GM23338 (cell line): Measurements from ENCODE around the gene MGAT2. TPM values are rescaled to one million over a fixed set of nuclear protein-coding genes. Genes with fewer than 3 reads are reported as not detected.

Experiments used
- ATAC-seq: fragments of 200-7000 bp; cut with Tn5 transposase; 3 replicates; pipeline ENCODE4 v1.9.1; 2020
- DNase-seq: peaks from one replicate; pipeline ENCODE4 v3.0.0-alpha.2; 2015; ENCODE audit warnings: low spot score
- H2AFZ ChIP-seq: fragments of 200-600 bp; sonication (generic); 2 replicates; pipeline ENCODE4 v1.8.0; 2016; ENCODE audit warnings: antibody characterized with exemption, mild to moderate bottlenecking, moderate library complexity
- H3F3A ChIP-seq: fragments of 200-600 bp; sonication (generic); replicated peaks from 2 replicates; pipeline ENCODE4 v1.8.0; 2017; ENCODE audit warnings: antibody characterized with exemption, mixed run types, low read depth
- H3K27ac ChIP-seq: fragments of 200-600 bp; sonication (generic); 2 replicates; pipeline ENCODE4 v1.6.1; 2016; ENCODE audit warnings: low read depth
- H3K27me3 ChIP-seq: fragments of 200-600 bp; sonication (generic); 2 replicates; pipeline ENCODE4 v1.8.0; 2016; ENCODE audit warnings: mild to moderate bottlenecking, mixed run types, moderate library complexity; ENCODE audit not compliant: insufficient read depth
- H3K36me3 ChIP-seq: fragments of 200-600 bp; sonication (generic); 2 replicates; pipeline ENCODE4 v1.8.0; 2016; ENCODE audit warnings: mild to moderate bottlenecking; ENCODE audit not compliant: insufficient read depth
- H3K4me1 ChIP-seq: fragments of 200-600 bp; sonication (generic); 2 replicates; pipeline ENCODE4 v1.8.0; 2016; ENCODE audit warnings: mild to moderate bottlenecking, moderate library complexity; ENCODE audit not compliant: insufficient read depth
- H3K4me2 ChIP-seq: fragments of 200-600 bp; sonication (generic); 2 replicates; pipeline ENCODE4 v1.7.1; 2017; ENCODE audit warnings: mixed run types
- H3K4me3 ChIP-seq: fragments of 200-600 bp; sonication (generic); 2 replicates; pipeline ENCODE4 v1.6.1; 2016; ENCODE audit warnings: mixed run types
- H3K79me2 ChIP-seq: fragments of 200-600 bp; sonication (generic); replicated peaks from 2 replicates; pipeline ENCODE4 v1.8.0; 2017; ENCODE audit warnings: mild to moderate bottlenecking; ENCODE audit not compliant: insufficient read depth
- H3K9me2 ChIP-seq: fragments of 200-600 bp; sonication (generic); 2 replicates; pipeline ENCODE4 v1.8.0; 2017; ENCODE audit not compliant: insufficient read depth
- H4K20me1 ChIP-seq: fragments of 200-600 bp; sonication (generic); replicated peaks from 2 replicates; pipeline ENCODE4 v1.8.0; 2017; ENCODE audit warnings: mild to moderate bottlenecking; ENCODE audit not compliant: insufficient read depth
- H3K27ac Mint-ChIP-seq: 2 replicates; pipeline ENCODE4 v1.8.0; 2020; ENCODE audit warnings: inconsistent platforms, mild to moderate bottlenecking, moderate library complexity, mixed read lengths
- H3K27me3 Mint-ChIP-seq: 3 replicates; pipeline ENCODE4 v1.8.0; 2022; ENCODE audit warnings: low read depth, mild to moderate bottlenecking, moderate library complexity, mixed read lengths, inconsistent platforms; ENCODE audit not compliant: insufficient read depth, poor library complexity
- H3K36me3 Mint-ChIP-seq: 3 replicates; pipeline ENCODE4 v1.8.0; 2021; ENCODE audit warnings: low read depth, mild to moderate bottlenecking, inconsistent platforms, moderate library complexity, mixed read lengths
- H3K4me1 Mint-ChIP-seq: 3 replicates; pipeline ENCODE4 v1.8.0; 2020; ENCODE audit warnings: mild to moderate bottlenecking, inconsistent platforms, mixed read lengths
- H3K4me3 Mint-ChIP-seq: 3 replicates; pipeline ENCODE4 v1.8.0; 2021; ENCODE audit warnings: moderate library complexity, mild to moderate bottlenecking, inconsistent platforms, mixed read lengths
- H3K9me3 Mint-ChIP-seq: 3 replicates; pipeline ENCODE4 v1.8.0; 2020; ENCODE audit warnings: moderate library complexity, mild to moderate bottlenecking, inconsistent platforms, mixed read lengths
- CREB1 ChIP-seq: fragments of 250-450 bp; sonication (Bioruptor Pico); IDR thresholded peaks from 2 replicates; pipeline ENCODE4 v1.5.0; 2020; ENCODE audit warnings: low read depth, mild to moderate bottlenecking, moderate library complexity
- ETS1 ChIP-seq: IDR thresholded peaks from 2 replicates; pipeline ENCODE4 v1.6.1; 2016; ENCODE audit warnings: antibody characterized with exemption
- EZH2phosphoT487 ChIP-seq: fragments of 200-600 bp; sonication (generic); IDR thresholded peaks from one replicate; pipeline ENCODE4 v1.8.1; 2018; ENCODE audit warnings: antibody characterized with exemption; ENCODE audit not compliant: unreplicated experiment
- POLR2AphosphoS5 ChIP-seq: IDR thresholded peaks from 2 replicates; pipeline ENCODE4 v1.6.1; 2016; ENCODE audit warnings: antibody characterized with exemption, low read depth
- REST ChIP-seq: IDR thresholded peaks from one replicate; pipeline ENCODE4 v1.6.1; 2018; ENCODE audit warnings: antibody characterized with exemption; ENCODE audit not compliant: unreplicated experiment
- STAT1 ChIP-seq: IDR thresholded peaks from one replicate; pipeline ENCODE4 v1.6.1; 2016; ENCODE audit warnings: antibody characterized with exemption; ENCODE audit not compliant: unreplicated experiment
- ZNF114 ChIP-seq: fragments of 250-450 bp; sonication (Bioruptor Pico); IDR thresholded peaks from 2 replicates; pipeline ENCODE4 v1.5.0; 2020; ENCODE audit warnings: mild to moderate bottlenecking, moderate library complexity
- ZNF331 ChIP-seq: fragments of 250-450 bp; sonication (Bioruptor Pico); IDR thresholded peaks from 2 replicates; pipeline ENCODE4 v1.5.0; 2020; ENCODE audit warnings: low read depth, mild to moderate bottlenecking, moderate library complexity
- ZNF462 ChIP-seq: fragments of 250-450 bp; sonication (Bioruptor Pico); IDR thresholded peaks from 2 replicates; pipeline ENCODE4 v1.5.0; 2020; ENCODE audit warnings: mild to moderate bottlenecking, moderate library complexity
- polyA plus RNA-seq: library from polyadenylated mRNA; unstranded; fragments of >200 nt; fragmentation: Nextera tagmentation; extraction: Ambion mirVana; gene quantifications from 2 replicates; pipeline ENCODE4 v1.2.1, GENCODE V29; 2016
- total RNA-seq: library from RNA; depleted of rRNA; stranded (reverse); fragments of >200 nt; shearing (Covaris generic); gene quantifications from 2 replicates; pipeline ENCODE4 v1.2.3, GENCODE V29; 2014

Gene MGAT2
- total and polyA plus RNA-seq, 2 experiments from 2014 or later: 10.1 to 31.6 TPM

- no peak for TF ChIP-seq REST
- TF ChIP-seq EZH2phosphoT487: no peak
Measured at GRCh38 chr14:49621114-49621881, 699 bp downstream of the MGAT2 start (continued).

GRCh38 chr14:49622022-49622607 is 1.5 kb downstream of the MGAT2 start:
- ATAC-seq: no peak
- no peaks in the 10 kb centered on the region for H3K9me3 Mint-ChIP-seq
- Histone ChIP-seq H3K4me3 (peak overlapping the region; percentile 94), H3K4me2 (peak overlapping the region; percentile 92), H3K4me1 (peaks cover 11% of the 10 kb centered on the region), H3K79me2 (peaks cover 58% of the 10 kb centered on the region), H3K9me2 (no peaks in the 10 kb centered on the region), H3K27me3 (no peaks in the 10 kb centered on the region), H2AFZ (no peak overlapping the region), H3F3A (peaks cover 16% of the 10 kb centered on the region), H3K27ac (no peak overlapping the region), H3K36me3 (peaks cover 20% of the 10 kb centered on the region; the same call in 1 of the 2 replicates), H4K20me1 (peaks cover 27% of the 10 kb centered on the region)
- DNase-seq: no peak
- peaks cover 1% of the 10 kb centered on the region for H3K27me3 Mint-ChIP-seq
- H3K27ac Mint-ChIP-seq: no peak overlapping the region
- peak overlapping the region; percentile 99 for H3K4me3 Mint-ChIP-seq
- peaks cover 18% of the 10 kb centered on the region for H3K4me1 Mint-ChIP-seq
- peaks cover 54% of the 10 kb centered on the region for H3K36me3 Mint-ChIP-seq
- no peak for TF ChIP-seq POLR2AphosphoS5
- TF ChIP-seq REST: no peak
- no peak for TF ChIP-seq ZNF114 (CRISPR knock-in tag)
- no peak for TF ChIP-seq ZNF331 (CRISPR knock-in tag)
- TF ChIP-seq CREB1 (CRISPR knock-in tag): no peak
- TF ChIP-seq ETS1: no peak
- TF ChIP-seq ZNF462 (CRISPR knock-in tag): no peak
- TF ChIP-seq STAT1: no peak
